Measurements from ENCODE around the gene KRTAP17-1.
"Not testable (repeated sequence)": the region's sequence is repeated elsewhere in the genome, so short reads cannot be mapped to it uniquely, and the experiment has no call there.

KRTAP17-1 gene, protein sequence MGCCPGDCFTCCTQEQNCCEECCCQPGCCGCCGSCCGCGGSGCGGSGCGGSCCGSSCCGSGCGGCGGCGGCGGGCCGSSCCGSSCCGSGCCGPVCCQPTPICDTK

GRCh38 chr17:41315204-41315794 lies at the start of gene KRTAP17-1:
KRTAP17-1 (minus strand) TSS chr17:41315710; CDS start chr17:41315650, 60 bp downstream.
- DNase-seq (ENCODE audit: low read depth in 2 of 2): no peak

DNA sequence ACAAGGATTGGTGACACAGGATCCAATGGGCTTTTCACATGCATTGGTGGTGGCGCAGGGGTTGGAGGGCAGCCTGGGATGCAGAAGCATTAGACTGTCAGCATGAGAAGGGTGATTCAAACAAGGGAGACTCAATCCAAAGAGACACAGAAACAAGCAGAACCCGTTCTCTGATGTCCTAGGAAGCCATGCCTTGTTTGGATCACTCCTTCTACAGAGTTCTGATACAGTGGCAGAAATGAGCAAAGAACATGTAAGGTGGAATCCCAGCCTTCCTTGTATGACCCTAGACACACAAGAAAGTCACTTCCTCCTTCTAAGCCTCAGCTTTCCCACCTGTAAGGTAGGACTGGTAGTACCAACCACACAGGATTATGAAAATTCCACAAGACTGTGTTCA lies 48.4 kb upstream of the KRTAP17-1 start:
- DNase-seq (ENCODE audit: low read depth in 2 of 2): no peak

GRCh38 chr17:41360296-41360995 lies 44.9 kb upstream of the KRTAP17-1 start:
- DNase-seq (ENCODE audit: low read depth in 2 of 2): peak in 1 of 2 experiments; percentile 24

GRCh38 chr17:41354536-41354935 lies 39.0 kb upstream of the KRTAP17-1 start:
- no peak for DNase-seq (ENCODE audit: low read depth in 2 of 2)

- no peak for DNase-seq (ENCODE audit: low read depth in 2 of 2)
Measured at GRCh38 chr17:41352597-41353366, 37.3 kb upstream of the KRTAP17-1 start.

GRCh38 chr17:41351177-41351576 lies 35.7 kb upstream of the KRTAP17-1 start:
- no peak for DNase-seq (ENCODE audit: low read depth in 2 of 2)

- not testable (repeated sequence) for DNase-seq (ENCODE audit: low read depth in 2 of 2)
Measured at GRCh38 chr17:41350381-41350878, 34.9 kb upstream of the KRTAP17-1 start, which contains the start of gene KRT33A. KRT33A (minus strand) TSS chr17:41350828; CDS start chr17:41350767, 61 bp downstream.

GRCh38 chr17:41347869-41348760 lies 32.6 kb upstream of the KRTAP17-1 start:
- no peak for DNase-seq (ENCODE audit: low read depth in 2 of 2)

GRCh38 chr17:41346421-41346820 lies 30.9 kb upstream of the KRTAP17-1 start:
- not testable (repeated sequence) for DNase-seq (ENCODE audit: low read depth in 2 of 2)

- DNase-seq (ENCODE audit: low read depth in 2 of 2): no peak
Measured at GRCh38 chr17:41345992-41346391, 30.5 kb upstream of the KRTAP17-1 start.

DNA sequence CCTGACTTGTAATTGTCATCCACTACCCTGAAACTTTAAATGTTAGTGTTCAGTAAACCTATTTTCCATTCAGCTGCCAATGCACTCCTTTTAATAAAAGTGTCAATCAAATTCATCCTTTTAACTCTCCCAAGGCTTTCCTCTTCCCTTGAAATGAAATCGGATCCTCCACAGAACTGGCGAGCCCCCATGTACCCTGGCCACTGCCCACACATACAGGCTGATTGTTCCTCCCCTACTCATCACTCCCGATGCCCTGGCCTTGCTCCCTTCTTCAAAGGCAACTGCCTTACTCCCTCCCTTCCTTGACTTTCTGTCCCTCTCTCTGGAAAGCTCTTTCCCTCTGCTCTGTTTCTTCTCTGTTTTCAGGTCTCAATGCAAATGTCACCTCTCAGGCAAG lies 27.5 kb upstream of the KRTAP17-1 start:
- DNase-seq (ENCODE audit: low read depth in 2 of 2): no peak

DNA sequence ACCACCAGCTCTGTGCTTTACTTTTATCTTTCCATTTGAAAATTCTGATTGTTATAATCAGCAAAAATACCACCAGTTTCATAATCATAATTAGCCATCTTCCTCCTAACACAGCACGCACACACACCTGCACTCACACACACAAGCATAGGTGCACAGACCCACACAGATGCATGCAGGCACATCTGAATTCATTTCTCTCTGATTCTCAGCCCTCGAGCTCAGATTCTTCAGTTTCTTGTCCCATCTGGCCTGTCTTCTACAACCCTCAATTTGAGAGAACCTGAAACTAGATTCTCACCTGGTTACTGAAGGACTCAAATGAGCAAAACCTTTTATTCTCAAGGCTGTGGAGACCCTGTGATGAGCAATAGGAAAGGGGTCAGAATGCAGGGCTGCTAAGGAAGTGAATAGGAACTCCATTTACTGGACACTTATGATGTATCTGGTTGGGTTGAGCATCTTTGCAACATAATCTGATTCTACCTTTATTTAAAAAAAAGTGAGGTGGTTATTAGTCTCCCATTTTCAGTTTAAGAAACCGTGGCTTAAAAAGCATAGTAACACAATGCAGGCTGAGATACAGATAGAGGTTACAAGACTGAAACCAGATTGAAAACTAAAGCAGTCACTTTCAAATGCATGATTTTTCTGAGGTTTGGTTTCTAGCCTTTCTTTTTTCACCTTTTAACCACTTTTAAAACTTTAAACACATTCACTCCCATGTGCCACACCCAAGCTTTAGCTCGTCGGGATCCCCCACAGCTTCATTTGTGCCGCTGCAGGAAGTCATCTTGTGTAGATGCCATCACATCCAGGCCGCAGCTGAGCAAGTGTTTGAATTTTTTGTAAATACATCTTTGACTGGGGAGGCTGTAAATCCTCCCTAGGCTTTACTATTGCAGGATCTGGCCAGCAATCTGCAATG lies 25.7 kb upstream of the KRTAP17-1 start:
- DNase-seq (ENCODE audit: low read depth in 2 of 2): no peak

DNA sequence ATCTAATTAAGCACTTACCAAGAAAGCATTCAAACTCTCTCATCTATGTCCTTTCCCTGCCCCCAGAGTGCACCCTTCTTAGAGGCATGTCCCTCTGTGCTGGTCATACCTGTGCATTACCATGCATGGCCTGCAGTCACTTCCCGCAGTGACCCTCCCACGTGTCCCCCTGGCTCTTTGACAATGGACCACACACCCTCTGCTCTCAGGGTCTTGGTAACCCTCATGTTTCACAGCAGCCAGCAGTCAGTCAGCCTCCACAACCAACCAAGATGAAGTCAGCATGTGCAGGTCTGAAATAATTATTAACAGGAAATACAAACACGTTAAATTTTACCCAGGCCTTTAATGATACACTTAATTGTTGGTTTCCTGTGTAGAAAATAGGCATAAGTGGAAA lies 25.0 kb upstream of the KRTAP17-1 start:
- no peak for DNase-seq (ENCODE audit: low read depth in 2 of 2)

GRCh38 chr17:41339571-41340172 lies 24.2 kb upstream of the KRTAP17-1 start:
- DNase-seq (ENCODE audit: low read depth in 2 of 2): no peak

- DNase-seq (ENCODE audit: low read depth in 2 of 2): no peak
Measured at GRCh38 chr17:41338961-41339485, 23.5 kb upstream of the KRTAP17-1 start.

- no peak for DNase-seq (ENCODE audit: low read depth in 2 of 2)
Measured at GRCh38 chr17:41335747-41336146, 20.2 kb upstream of the KRTAP17-1 start.

- no peak for DNase-seq (ENCODE audit: low read depth in 2 of 2)
Measured at GRCh38 chr17:41334385-41335305, 19.1 kb upstream of the KRTAP17-1 start.

- no peak for DNase-seq (ENCODE audit: low read depth in 2 of 2)
Measured at GRCh38 chr17:41333836-41334235, 18.3 kb upstream of the KRTAP17-1 start.

Measured in fibroblast of skin of left biceps (primary cell).